ENCODE measurements around the gene LONP1.

Gene LONP1

GRCh38 chr19:5690955-5691821 lies 28.8 kb downstream of the LONP1 start (continued):
- TF ChIP-seq ZSCAN4 (tag by site-specific recombination; IDR thresholded peaks at IDR 0.05) (no peak), GLIS2 (tag by site-specific recombination; IDR thresholded peaks at IDR 0.05) (no peak), ZNF660 (tag by site-specific recombination; IDR thresholded peaks at IDR 0.05) (no peak), ZSCAN23 (tag by site-specific recombination; IDR thresholded peaks at IDR 0.05) (no peak), RBAK (tag by site-specific recombination; IDR thresholded peaks at IDR 0.05) (no peak), REPIN1 (tag by site-specific recombination; IDR thresholded peaks at IDR 0.05; ENCODE audit: low read depth) (no peak), ZNF561 (tag by site-specific recombination; IDR thresholded peaks at IDR 0.05; ENCODE audit: borderline replicate concordance) (no peak), ZNF416 (tag by site-specific recombination; IDR thresholded peaks at IDR 0.05) (no peak), ZNF274 (IDR thresholded peaks at IDR 0.05; ENCODE audit: low read length) (no peak), ZNF274 (tag by site-specific recombination; IDR thresholded peaks at IDR 0.05; ENCODE audit: borderline replicate concordance) (no peak), ZNF132 (tag by site-specific recombination; IDR thresholded peaks at IDR 0.05; ENCODE audit: borderline replicate concordance) (no peak), BCL11B (tag by site-specific recombination; IDR thresholded peaks at IDR 0.05; ENCODE audit: low read depth) (no peak), SP3 (tag by site-specific recombination; IDR thresholded peaks at IDR 0.05) (peak; percentile 68), ZNF624 (tag by site-specific recombination; IDR thresholded peaks at IDR 0.05) (no peak), ZNF629 (tag by site-specific recombination; IDR thresholded peaks at IDR 0.05) (no peak), INSM2 (tag by site-specific recombination; IDR thresholded peaks at IDR 0.05) (no peak), ZNF529 (tag by site-specific recombination; IDR thresholded peaks at IDR 0.05; ENCODE audit: insufficient replicate concordance) (no peak), FEZF1 (tag by site-specific recombination; IDR thresholded peaks at IDR 0.05) (no peak), ZNF621 (tag by site-specific recombination; IDR thresholded peaks at IDR 0.05) (no peak), ZNF433 (tag by site-specific recombination; IDR thresholded peaks at IDR 0.05; ENCODE audit: low read depth) (no peak), ZSCAN30 (tag by site-specific recombination; IDR thresholded peaks at IDR 0.05) (no peak), ZNF114 (tag by site-specific recombination; IDR thresholded peaks at IDR 0.05) (no peak), ZNF654 (tag by site-specific recombination; IDR thresholded peaks at IDR 0.05; ENCODE audit: low read depth) (no peak), KLF16 (tag by site-specific recombination; IDR thresholded peaks at IDR 0.05) (no peak), ZNF169 (tag by site-specific recombination; IDR thresholded peaks at IDR 0.05) (no peak), ZNF501 (tag by site-specific recombination; IDR thresholded peaks at IDR 0.05) (no peak), OVOL3 (tag by site-specific recombination; IDR thresholded peaks at IDR 0.05) (no peak), KLF7 (tag by site-specific recombination; IDR thresholded peaks at IDR 0.05; ENCODE audit: borderline replicate concordance) (0 out of 2 replicates have a peak, but pooled peaks have one; percentile 45), PRDM1 (tag by site-specific recombination; IDR thresholded peaks at IDR 0.05) (no peak), ZNF792 (tag by site-specific recombination; IDR thresholded peaks at IDR 0.05) (no peak), ZNF521 (tag by site-specific recombination; IDR thresholded peaks at IDR 0.05) (no peak), IKZF3 (tag by site-specific recombination; IDR thresholded peaks at IDR 0.05) (peak; percentile 35; the same call in 1 of the 2 replicates), HOXC10 (CRISPR knock-in tag; IDR thresholded peaks at IDR 0.05) (no peak), ZNF366 (tag by site-specific recombination; conservative IDR thresholded peaks at IDR 0.05) (no peak), ZNF112 (tag by site-specific recombination; IDR thresholded peaks at IDR 0.05) (no peak), ZNF558 (tag by site-specific recombination; IDR thresholded peaks at IDR 0.05) (no peak), PRDM10 (tag by site-specific recombination; IDR thresholded peaks at IDR 0.05) (no peak), ZNF37A (tag by site-specific recombination; IDR thresholded peaks at IDR 0.05) (no peak)
